ENCODE data around the gene PPP1R1B.

The PPP1R1B gene

GRCh38 chr17:39600997-39601597, 25.7 kb upstream of the PPP1R1B start:
- DNase-seq: no peak

GRCh38 chr17:39601758-39602532, 24.8 kb upstream of the PPP1R1B start:
- no peak for DNase-seq

GRCh38 chr17:39602533-39603303, 24.0 kb upstream of the PPP1R1B start:
- DNase-seq: no peak

- DNase-seq: no peak
Measured at GRCh38 chr17:39603304-39604016, 23.3 kb upstream of the PPP1R1B start.

- no peak for DNase-seq
Measured at GRCh38 chr17:39604911-39605491, 21.8 kb upstream of the PPP1R1B start.

GRCh38 chr17:39605492-39606433, 21.0 kb upstream of the PPP1R1B start:
- peak; percentile 63 for DNase-seq

- no peak for DNase-seq
Measured at GRCh38 chr17:39606434-39607056, 20.2 kb upstream of the PPP1R1B start.

- peak; percentile 49 for DNase-seq
Measured at GRCh38 chr17:39607057-39607850, 19.5 kb upstream of the PPP1R1B start.

- peak; percentile 46 for DNase-seq
Measured at GRCh38 chr17:39607851-39608130, 19.0 kb upstream of the PPP1R1B start, which contains the start of gene NEUROD2. Gene NEUROD2, minus strand, starts transcription at chr17:39607920. Its CDS starts 1,321 bp downstream, at chr17:39606599.

GRCh38 chr17:39608142-39608981, 18.4 kb upstream of the PPP1R1B start:
- DNase-seq: peak; percentile 46

- no peak for DNase-seq
Measured at GRCh38 chr17:39609416-39610025, 17.2 kb upstream of the PPP1R1B start.

GRCh38 chr17:39611401-39612112, 15.2 kb upstream of the PPP1R1B start:
- no peak for DNase-seq

- no peak for DNase-seq
Measured at GRCh38 chr17:39612291-39612894, 14.4 kb upstream of the PPP1R1B start.

GRCh38 chr17:39612935-39613464, 13.8 kb upstream of the PPP1R1B start:
- no peak for DNase-seq

- no peak for DNase-seq
Measured at GRCh38 chr17:39614545-39615157, 12.1 kb upstream of the PPP1R1B start.

GRCh38 chr17:39615434-39615833, 11.3 kb upstream of the PPP1R1B start:
- DNase-seq: no peak

- DNase-seq: no peak
Measured at GRCh38 chr17:39617100-39617445, 9.7 kb upstream of the PPP1R1B start.
